Measurements from ENCODE around the gene PLEK2.
A peak's percentile ranks its signal among the peaks of the same experiment; 100 is the strongest.
"Not testable (repeated sequence)": the region's sequence is repeated elsewhere in the genome, so short reads cannot be mapped to it uniquely, and the experiment has no call there.

Gene PLEK2

GRCh38 chr14:67428501-67429031 lies 16.6 kb upstream of the PLEK2 start:
- DNase-seq: no peak

GRCh38 chr14:67426983-67427606 lies 15.1 kb upstream of the PLEK2 start:
- peak; percentile 80 to 81 for DNase-seq

- DNase-seq: no peak
These were observed 14.2 kb upstream of the PLEK2 start for GRCh38 chr14:67426161-67426560.

- no peak for DNase-seq
These were observed 13.6 kb upstream of the PLEK2 start for GRCh38 chr14:67425608-67426007.

- DNase-seq: no peak
These were observed 12.6 kb upstream of the PLEK2 start for GRCh38 chr14:67424539-67424938.

- DNase-seq: no peak
These were observed 11.5 kb upstream of the PLEK2 start for GRCh38 chr14:67423424-67423823.

- DNase-seq: no peak
These were observed 9.6 kb upstream of the PLEK2 start for GRCh38 chr14:67421356-67422224.

- peak in 1 of 2 donors; percentile 24 for DNase-seq
These were observed 8.3 kb upstream of the PLEK2 start for GRCh38 chr14:67420102-67420739.

GRCh38 chr14:67418401-67419191 lies 6.6 kb upstream of the PLEK2 start:
- no peak for DNase-seq

GRCh38 chr14:67417633-67418032 lies 5.7 kb upstream of the PLEK2 start:
- no peak for DNase-seq

GRCh38 chr14:67416810-67417209 lies 4.8 kb upstream of the PLEK2 start:
- no peak for DNase-seq

- no peak for DNase-seq
These were observed 4.1 kb upstream of the PLEK2 start for GRCh38 chr14:67416085-67416484.

- DNase-seq: not testable (repeated sequence)
These were observed 3.6 kb upstream of the PLEK2 start for GRCh38 chr14:67415610-67416009.

- peak in 1 of 2 donors; percentile 28 for DNase-seq
These were observed 2.1 kb upstream of the PLEK2 start for GRCh38 chr14:67413806-67414769.

GRCh38 chr14:67411370-67411769 lies 595 bp downstream of the PLEK2 start:
- DNase-seq: no peak

- no peak for DNase-seq
These were observed 1.7 kb downstream of the PLEK2 start for GRCh38 chr14:67410313-67410712.

GRCh38 chr14:67409461-67409860 lies 2.5 kb downstream of the PLEK2 start:
- DNase-seq: no peak

- not testable (repeated sequence) for DNase-seq
These were observed 3.7 kb downstream of the PLEK2 start for GRCh38 chr14:67408122-67408801.

- DNase-seq: no peak
These were observed 6.2 kb downstream of the PLEK2 start for GRCh38 chr14:67405771-67406170.

- DNase-seq: no peak
These were observed 11.5 kb downstream of the PLEK2 start for GRCh38 chr14:67400434-67400833.

GRCh38 chr14:67397536-67397935 lies 14.4 kb downstream of the PLEK2 start:
- DNase-seq: no peak
